WTC11 (cell line): ENCODE measurements around the gene TMEM221. TPM values are rescaled to one million over a fixed set of nuclear protein-coding genes. Genes with fewer than 3 reads are reported as not detected.
A peak's percentile ranks its signal among the peaks of the same experiment; 100 is the strongest.

Experiments used
- ATAC-seq: fragments of 200-7000 bp; cut with Tn5 transposase; 2 replicates; pipeline ENCODE4 v1.10.0; 2021; ENCODE audit warnings: mild to moderate bottlenecking, moderate library complexity
- CTCF ChIA-PET: fragments of 300-600 bp; sonication (Branson Sonifier 250); formaldehyde crosslinking; loops from one replicate; lab custom pipeline; 2021; ENCODE audit warnings: antibody characterized with exemption; lab: Charles Lee
- POLR2A ChIA-PET: fragments of 350-600 bp; sonication (Branson Sonifier 250); formaldehyde crosslinking; loops from one replicate; lab custom pipeline; 2021; ENCODE audit warnings: antibody characterized with exemption; lab: Charles Lee
- DNase-seq: peaks from one replicate; pipeline ENCODE4 v3.0.0; 2021; ENCODE audit warnings: low spot score
- H3K27ac Mint-ChIP-seq: 2 replicates; pipeline ENCODE4 v1.8.0; 2021; ENCODE audit warnings: mixed read lengths
- H3K27me3 Mint-ChIP-seq: 2 replicates; pipeline ENCODE4 v1.8.0; 2021; ENCODE audit warnings: low read depth, mild to moderate bottlenecking, moderate library complexity, mixed read lengths
- H3K36me3 Mint-ChIP-seq: 2 replicates; pipeline ENCODE4 v1.8.0; 2021; ENCODE audit warnings: mixed read lengths
- H3K4me1 Mint-ChIP-seq: 2 replicates; pipeline ENCODE4 v1.8.0; 2022; ENCODE audit warnings: mixed read lengths
- H3K4me3 Mint-ChIP-seq: 2 replicates; pipeline ENCODE4 v1.8.0; 2021; ENCODE audit warnings: mild to moderate bottlenecking, moderate library complexity, mixed read lengths
- H3K9me3 Mint-ChIP-seq: 2 replicates; pipeline ENCODE4 v1.8.0; 2021; ENCODE audit warnings: mixed read lengths
- GRHL2 ChIP-seq: fragments of 250-450 bp; sonication (Bioruptor Pico); IDR thresholded peaks from 2 replicates; pipeline ENCODE4 v1.8.0; 2022; ENCODE audit warnings: mild to moderate bottlenecking, moderate library complexity; ENCODE audit not compliant: insufficient replicate concordance, severe bottlenecking
- OVOL2 ChIP-seq: fragments of 250-450 bp; sonication (Bioruptor Pico); IDR thresholded peaks from 2 replicates; pipeline ENCODE4 v1.9.0; 2021; ENCODE audit warnings: mild to moderate bottlenecking, borderline replicate concordance
- SP1 ChIP-seq: sonication (generic); formaldehyde crosslinking; conservative IDR thresholded peaks from 2 replicates; pipeline ENCODE4 v1.8.1; 2022; ENCODE audit warnings: missing genetic modification reagents
- TEAD4 ChIP-seq: sonication (generic); formaldehyde crosslinking; IDR thresholded peaks from 2 replicates; pipeline ENCODE4 v1.8.0; 2022; ENCODE audit warnings: mild to moderate bottlenecking, missing genetic modification reagents
- ZBTB21 ChIP-seq: sonication (generic); formaldehyde crosslinking; IDR thresholded peaks from 2 replicates; pipeline ENCODE4 v1.8.1; 2023; ENCODE audit warnings: mild to moderate bottlenecking, missing genetic modification reagents, borderline replicate concordance
- ZNF138 ChIP-seq: sonication (generic); formaldehyde crosslinking; conservative IDR thresholded peaks from 2 replicates; pipeline ENCODE4 v1.8.1; 2022; ENCODE audit warnings: mild to moderate bottlenecking, moderate library complexity, missing genetic modification reagents
- ZNF219 ChIP-seq: sonication (generic); formaldehyde crosslinking; IDR thresholded peaks from 2 replicates; pipeline ENCODE4 v1.8.0; 2023; ENCODE audit warnings: missing genetic modification reagents, mild to moderate bottlenecking, borderline replicate concordance
- ZNF416 ChIP-seq: fragments of 250-450 bp; sonication (Bioruptor Pico); IDR thresholded peaks from 2 replicates; pipeline ENCODE4 v1.9.0; 2021; ENCODE audit warnings: mild to moderate bottlenecking, inconsistent platforms
- total RNA-seq: library from RNA; stranded (reverse); gene quantifications from 3 replicates; pipeline ENCODE4 v1.2.3, GENCODE V29; 2021
- TF ChIP-seq, protein P1 (sequence below): sonication (generic); formaldehyde crosslinking; IDR thresholded peaks from 2 replicates; pipeline ENCODE4 v1.8.0; 2022; ENCODE audit warnings: mild to moderate bottlenecking, missing genetic modification reagents
- TF ChIP-seq, protein P2 (sequence below): sonication (generic); formaldehyde crosslinking; IDR thresholded peaks from 2 replicates; pipeline ENCODE4 v1.8.1; 2023; ENCODE audit warnings: mild to moderate bottlenecking, missing genetic modification reagents
- TF ChIP-seq, protein P3 (sequence below): sonication (generic); formaldehyde crosslinking; IDR thresholded peaks from 2 replicates; pipeline ENCODE4 v1.8.0; 2022; ENCODE audit warnings: mild to moderate bottlenecking, missing genetic modification reagents
- TF ChIP-seq, protein P4 (sequence below): sonication (generic); formaldehyde crosslinking; IDR thresholded peaks from 2 replicates; pipeline ENCODE4 v1.8.0; 2022; ENCODE audit warnings: mild to moderate bottlenecking, missing genetic modification reagents
- TF ChIP-seq, protein P5 (sequence below): fragments of 250-450 bp; sonication (Bioruptor Pico); IDR thresholded peaks from 2 replicates; pipeline ENCODE4 v2.1.2; 2022; ENCODE audit warnings: mild to moderate bottlenecking, moderate library complexity
- TF ChIP-seq, protein P6 (sequence below): sonication (generic); formaldehyde crosslinking; IDR thresholded peaks from 2 replicates; pipeline ENCODE4 v1.8.0; 2022; ENCODE audit warnings: mild to moderate bottlenecking, missing genetic modification reagents
- TF ChIP-seq, protein P7 (sequence below): fragments of 250-450 bp; sonication (Bioruptor Pico); conservative IDR thresholded peaks from 2 replicates; pipeline ENCODE4 v1.9.0; 2021; ENCODE audit warnings: mild to moderate bottlenecking

Gene TMEM221
- total RNA-seq, 1 experiment from 2014 or later, result 1.2 TPM

DNA sequence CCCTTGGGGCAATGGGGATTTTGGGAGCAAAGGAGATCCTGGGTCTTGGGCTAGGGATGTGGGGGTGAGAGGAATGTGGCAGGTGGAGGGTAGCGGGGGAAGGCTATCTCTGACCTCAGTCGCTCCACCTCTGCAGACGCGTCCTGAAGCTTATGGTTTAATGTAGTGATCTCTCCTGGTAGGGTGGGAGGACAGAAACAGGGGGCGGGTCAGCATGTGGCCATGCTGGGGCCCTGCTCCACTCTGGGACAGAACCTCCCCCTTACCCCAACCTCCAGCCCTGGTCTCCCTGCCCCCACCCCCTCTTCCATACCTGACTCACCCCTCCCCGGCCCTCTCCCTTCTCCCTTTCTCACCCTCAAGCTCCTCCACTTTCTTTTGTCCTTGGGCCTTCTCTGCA lies 44.5 kb downstream of the TMEM221 start (continued):
- TF ChIP-seq, protein P1, sequence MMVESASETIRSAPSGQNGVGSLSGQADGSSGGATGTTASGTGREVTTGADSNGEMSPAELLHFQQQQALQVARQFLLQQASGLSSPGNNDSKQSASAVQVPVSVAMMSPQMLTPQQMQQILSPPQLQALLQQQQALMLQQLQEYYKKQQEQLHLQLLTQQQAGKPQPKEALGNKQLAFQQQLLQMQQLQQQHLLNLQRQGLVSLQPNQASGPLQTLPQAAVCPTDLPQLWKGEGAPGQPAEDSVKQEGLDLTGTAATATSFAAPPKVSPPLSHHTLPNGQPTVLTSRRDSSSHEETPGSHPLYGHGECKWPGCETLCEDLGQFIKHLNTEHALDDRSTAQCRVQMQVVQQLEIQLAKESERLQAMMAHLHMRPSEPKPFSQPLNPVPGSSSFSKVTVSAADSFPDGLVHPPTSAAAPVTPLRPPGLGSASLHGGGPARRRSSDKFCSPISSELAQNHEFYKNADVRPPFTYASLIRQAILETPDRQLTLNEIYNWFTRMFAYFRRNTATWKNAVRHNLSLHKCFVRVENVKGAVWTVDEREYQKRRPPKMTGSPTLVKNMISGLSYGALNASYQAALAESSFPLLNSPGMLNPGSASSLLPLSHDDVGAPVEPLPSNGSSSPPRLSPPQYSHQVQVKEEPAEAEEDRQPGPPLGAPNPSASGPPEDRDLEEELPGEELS (CRISPR knock-in tag), result no peak
- TF ChIP-seq, protein P2, sequence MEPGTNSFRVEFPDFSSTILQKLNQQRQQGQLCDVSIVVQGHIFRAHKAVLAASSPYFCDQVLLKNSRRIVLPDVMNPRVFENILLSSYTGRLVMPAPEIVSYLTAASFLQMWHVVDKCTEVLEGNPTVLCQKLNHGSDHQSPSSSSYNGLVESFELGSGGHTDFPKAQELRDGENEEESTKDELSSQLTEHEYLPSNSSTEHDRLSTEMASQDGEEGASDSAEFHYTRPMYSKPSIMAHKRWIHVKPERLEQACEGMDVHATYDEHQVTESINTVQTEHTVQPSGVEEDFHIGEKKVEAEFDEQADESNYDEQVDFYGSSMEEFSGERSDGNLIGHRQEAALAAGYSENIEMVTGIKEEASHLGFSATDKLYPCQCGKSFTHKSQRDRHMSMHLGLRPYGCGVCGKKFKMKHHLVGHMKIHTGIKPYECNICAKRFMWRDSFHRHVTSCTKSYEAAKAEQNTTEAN, result no peak

DNA sequence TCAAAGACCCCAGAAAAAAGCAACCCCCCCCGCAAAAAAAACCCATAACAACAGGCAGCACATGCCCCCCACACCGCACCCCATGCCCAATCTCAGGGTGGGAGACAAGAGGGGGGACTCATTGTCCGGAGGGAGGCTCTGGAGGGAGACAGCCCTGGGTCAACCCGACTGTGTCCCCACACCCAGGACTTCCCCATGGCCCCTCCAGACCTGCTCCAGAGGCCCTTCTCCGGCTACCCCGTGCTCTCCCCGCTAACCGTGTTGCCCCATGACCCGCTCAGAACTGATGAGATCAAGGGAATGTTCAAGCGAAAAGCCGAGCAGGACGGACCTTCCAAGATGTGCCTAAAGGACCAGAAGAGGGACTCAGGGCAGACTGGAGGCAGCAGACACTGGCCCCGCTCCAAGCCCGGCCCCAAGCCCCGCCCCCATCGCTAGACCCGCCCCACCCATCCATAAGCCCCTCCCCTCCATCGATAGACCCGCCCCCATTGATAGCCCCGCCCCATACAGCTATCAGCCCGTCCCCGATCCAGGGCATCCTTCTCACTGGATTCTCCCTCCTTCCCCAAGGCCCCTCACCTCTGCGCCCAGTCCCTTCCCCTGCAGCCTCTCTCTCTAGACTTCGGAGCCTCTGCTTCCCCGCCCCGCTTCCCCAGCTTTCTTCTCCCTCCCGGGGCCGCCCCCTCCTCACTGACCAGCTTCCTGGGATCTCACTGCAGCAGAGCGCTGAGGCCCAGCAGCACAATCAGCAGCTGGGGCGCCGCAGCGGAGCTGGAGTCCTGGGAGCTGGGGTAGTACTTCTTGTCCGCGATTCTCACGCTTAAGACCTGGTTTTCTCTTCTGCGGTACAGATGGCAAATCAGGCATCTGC lies 45.2 kb downstream of the TMEM221 start:
- POLR2A ChIA-PET, result interaction anchor here (0.6 to 1.9 kb wide), 12 partner anchors 8 to 427 kb away, joined by 3 to 27 read pairs (median 3); partner anchors contain the start of gene MVB12A
- peak overlapping the region; percentile 74 for H3K4me3 Mint-ChIP-seq

DNA sequence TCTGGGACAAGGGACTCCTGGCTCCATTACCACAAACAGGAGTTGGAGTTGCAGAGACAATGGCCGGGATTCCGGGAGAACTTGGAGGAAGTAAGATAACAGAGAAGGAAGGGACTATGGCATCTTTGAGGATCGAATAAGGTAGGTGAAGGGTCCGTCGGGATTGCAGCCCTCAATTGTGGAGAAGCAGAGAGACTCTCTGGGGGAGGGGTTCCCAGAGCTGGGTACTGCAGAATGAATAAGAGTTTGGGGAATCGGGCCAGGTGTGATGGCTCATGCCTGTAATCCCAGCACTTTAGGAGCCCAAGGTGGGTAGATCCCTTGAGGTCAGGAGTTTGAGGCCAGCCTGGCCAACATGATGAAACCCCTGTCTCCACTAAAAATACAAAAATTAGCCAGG lies 46.8 kb downstream of the TMEM221 start:
- no peak for ATAC-seq
- Mint-ChIP-seq H3K27me3 (no peaks in the 10 kb centered on the region), H3K36me3 (0 out of 2 replicates have a peak, but pooled peaks cover 3% of the 10 kb centered on the region), H3K4me1 (peaks cover 24% of the 10 kb centered on the region), H3K27ac (peak overlapping the region; percentile 7; the same call in 1 of the 2 replicates), H3K4me3 (no peak overlapping the region), H3K9me3 (no peaks in the 10 kb centered on the region)
- ChIA-PET POLR2A (no interaction called here), CTCF (interaction anchor here (0.7 kb wide), 1 partner anchor 63 kb away, joined by 5 read pairs; no protein-coding TSS in a partner anchor)
- DNase-seq, result no peak
- TF ChIP-seq TEAD4 (CRISPR knock-in tag) (no peak), ZNF219 (CRISPR knock-in tag) (no peak), ZBTB21 (CRISPR knock-in tag) (no peak), GRHL2 (CRISPR knock-in tag) (no peak)

More for the DNA sequence above, 45.2 kb downstream of the TMEM221 start:
- CTCF ChIA-PET, result interaction anchor here (0.6 to 1.9 kb wide), 29 partner anchors 7 to 371 kb away, joined by 3 to 23 read pairs (median 4); partner anchors contain the start of genes MVB12A, PGLS and TMEM221
- 0 out of 2 replicates have a peak, but pooled peaks cover 3% of the 10 kb centered on the region for H3K36me3 Mint-ChIP-seq
- H3K9me3 Mint-ChIP-seq, result no peaks in the 10 kb centered on the region
- DNase-seq (peak; percentile 77), ATAC-seq (peak; percentile 90)
- peak overlapping the region; percentile 89 for H3K27ac Mint-ChIP-seq
- H3K27me3 Mint-ChIP-seq, result no peaks in the 10 kb centered on the region
- H3K4me1 Mint-ChIP-seq, result peaks cover 32% of the 10 kb centered on the region
- TF ChIP-seq TEAD4 (CRISPR knock-in tag), result no peak
- TF ChIP-seq ZNF138, result no peak
- TF ChIP-seq, protein P3, sequence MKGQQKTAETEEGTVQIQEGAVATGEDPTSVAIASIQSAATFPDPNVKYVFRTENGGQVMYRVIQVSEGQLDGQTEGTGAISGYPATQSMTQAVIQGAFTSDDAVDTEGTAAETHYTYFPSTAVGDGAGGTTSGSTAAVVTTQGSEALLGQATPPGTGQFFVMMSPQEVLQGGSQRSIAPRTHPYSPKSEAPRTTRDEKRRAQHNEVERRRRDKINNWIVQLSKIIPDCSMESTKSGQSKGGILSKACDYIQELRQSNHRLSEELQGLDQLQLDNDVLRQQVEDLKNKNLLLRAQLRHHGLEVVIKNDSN, result 0 out of 2 replicates have a peak, but pooled peaks have one; percentile 12
- TF ChIP-seq, protein P4, sequence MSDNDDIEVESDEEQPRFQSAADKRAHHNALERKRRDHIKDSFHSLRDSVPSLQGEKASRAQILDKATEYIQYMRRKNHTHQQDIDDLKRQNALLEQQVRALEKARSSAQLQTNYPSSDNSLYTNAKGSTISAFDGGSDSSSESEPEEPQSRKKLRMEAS (CRISPR knock-in tag), result 0 out of 2 replicates have a peak, but pooled peaks have one; percentile 53

DNA sequence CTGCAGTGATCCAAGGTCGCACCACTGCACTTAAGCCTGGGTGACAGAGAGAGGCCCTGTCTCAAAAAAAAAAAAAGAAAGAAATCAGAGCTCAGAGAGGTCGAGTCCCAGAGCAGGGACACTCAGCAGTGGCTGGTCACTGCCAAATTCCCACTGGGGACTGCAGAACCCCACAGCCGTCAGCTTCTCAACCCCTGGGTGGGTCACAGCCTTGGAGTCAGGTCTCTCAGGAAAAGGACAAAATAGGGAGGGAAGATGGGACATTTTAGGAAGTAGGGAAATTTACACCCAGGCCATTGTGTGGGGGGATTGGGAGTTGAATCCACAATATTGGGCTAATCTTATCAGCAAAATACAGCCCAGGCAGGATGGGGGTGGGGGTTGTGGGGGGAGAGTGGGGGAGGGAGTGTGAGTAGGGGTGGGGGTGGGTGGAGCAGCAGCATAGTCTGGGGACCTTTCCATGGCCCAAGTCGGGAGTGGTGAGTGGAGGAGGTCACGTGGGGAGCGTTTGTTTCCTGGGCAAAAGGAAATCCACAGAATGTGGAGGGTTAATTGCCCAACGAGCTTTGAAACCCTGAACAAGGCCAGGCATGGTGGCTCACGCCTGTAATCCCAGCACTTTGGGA lies 49.5 kb downstream of the TMEM221 start:
- H3K27ac Mint-ChIP-seq, result no peak overlapping the region
- TF ChIP-seq ZNF416 (CRISPR knock-in tag) (no peak), SP1 (no peak), ZBTB21 (CRISPR knock-in tag) (no peak), OVOL2 (CRISPR knock-in tag) (no peak)
- TF ChIP-seq, protein P5, sequence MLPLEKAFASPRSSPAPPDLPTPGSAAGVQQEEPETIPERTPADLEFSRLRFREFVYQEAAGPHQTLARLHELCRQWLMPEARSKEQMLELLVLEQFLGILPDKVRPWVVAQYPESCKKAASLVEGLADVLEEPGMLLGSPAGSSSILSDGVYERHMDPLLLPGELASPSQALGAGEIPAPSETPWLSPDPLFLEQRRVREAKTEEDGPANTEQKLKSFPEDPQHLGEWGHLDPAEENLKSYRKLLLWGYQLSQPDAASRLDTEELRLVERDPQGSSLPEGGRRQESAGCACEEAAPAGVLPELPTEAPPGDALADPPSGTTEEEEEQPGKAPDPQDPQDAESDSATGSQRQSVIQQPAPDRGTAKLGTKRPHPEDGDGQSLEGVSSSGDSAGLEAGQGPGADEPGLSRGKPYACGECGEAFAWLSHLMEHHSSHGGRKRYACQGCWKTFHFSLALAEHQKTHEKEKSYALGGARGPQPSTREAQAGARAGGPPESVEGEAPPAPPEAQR, result no peak
- TF ChIP-seq, protein P6, sequence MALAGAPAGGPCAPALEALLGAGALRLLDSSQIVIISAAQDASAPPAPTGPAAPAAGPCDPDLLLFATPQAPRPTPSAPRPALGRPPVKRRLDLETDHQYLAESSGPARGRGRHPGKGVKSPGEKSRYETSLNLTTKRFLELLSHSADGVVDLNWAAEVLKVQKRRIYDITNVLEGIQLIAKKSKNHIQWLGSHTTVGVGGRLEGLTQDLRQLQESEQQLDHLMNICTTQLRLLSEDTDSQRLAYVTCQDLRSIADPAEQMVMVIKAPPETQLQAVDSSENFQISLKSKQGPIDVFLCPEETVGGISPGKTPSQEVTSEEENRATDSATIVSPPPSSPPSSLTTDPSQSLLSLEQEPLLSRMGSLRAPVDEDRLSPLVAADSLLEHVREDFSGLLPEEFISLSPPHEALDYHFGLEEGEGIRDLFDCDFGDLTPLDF (CRISPR knock-in tag), result no peak
- TF ChIP-seq, protein P7, sequence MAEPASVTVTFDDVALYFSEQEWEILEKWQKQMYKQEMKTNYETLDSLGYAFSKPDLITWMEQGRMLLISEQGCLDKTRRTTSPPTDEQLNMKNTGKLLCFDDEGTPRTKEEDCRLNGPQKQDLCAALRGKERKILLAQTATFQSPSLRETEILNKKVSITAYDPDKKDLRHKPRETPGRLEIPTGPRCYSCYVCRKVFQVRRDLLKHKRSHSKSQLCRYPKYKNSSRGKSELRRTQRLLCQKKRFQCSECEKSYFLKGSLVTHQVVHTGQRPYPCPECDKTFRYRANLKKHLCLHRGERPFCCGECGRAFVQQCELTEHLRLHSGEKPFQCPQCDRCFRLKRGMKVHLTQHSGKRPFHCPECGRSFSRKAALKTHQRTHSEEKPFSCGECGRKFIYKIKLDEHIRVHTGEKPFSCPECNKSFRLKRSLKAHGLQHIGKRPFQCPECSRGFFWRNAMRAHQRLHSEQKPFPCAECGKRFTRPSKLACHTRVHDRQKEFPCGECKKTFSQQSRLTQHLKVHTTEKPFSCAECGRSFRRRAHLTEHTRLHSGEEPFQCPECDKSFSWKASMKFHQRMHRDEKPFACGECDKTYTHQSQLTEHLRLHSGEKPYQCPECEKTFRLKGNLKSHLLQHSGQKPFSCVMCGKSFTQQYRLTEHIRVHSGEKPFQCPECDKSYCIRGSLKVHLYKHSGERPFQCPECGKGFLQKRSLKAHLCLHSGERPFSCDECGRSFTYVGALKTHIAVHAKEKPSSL (CRISPR knock-in tag), result no peak

More for the DNA sequence above, 49.5 kb downstream of the TMEM221 start:
- DNase-seq, result no peak
- no peaks in the 10 kb centered on the region for H3K27me3 Mint-ChIP-seq
- no peak overlapping the region for H3K4me3 Mint-ChIP-seq
- ChIA-PET CTCF (interaction anchor here (1.0 to 1.7 kb wide), 4 partner anchors 21 to 97 kb away, joined by 3 to 5 read pairs (median 4); partner anchors contain the start of gene MVB12A), POLR2A (no interaction called here)
- ATAC-seq, result no peak
- H3K36me3 Mint-ChIP-seq, result 0 out of 2 replicates have a peak, but pooled peaks cover 3% of the 10 kb centered on the region
- no peaks in the 10 kb centered on the region for H3K9me3 Mint-ChIP-seq
- peaks cover 6% of the 10 kb centered on the region for H3K4me1 Mint-ChIP-seq
